Measurements from ENCODE around the gene PKD2.
"Not testable (repeated sequence)": the region's sequence is repeated elsewhere in the genome, so short reads cannot be mapped to it uniquely, and the experiment has no call there.

DNA sequence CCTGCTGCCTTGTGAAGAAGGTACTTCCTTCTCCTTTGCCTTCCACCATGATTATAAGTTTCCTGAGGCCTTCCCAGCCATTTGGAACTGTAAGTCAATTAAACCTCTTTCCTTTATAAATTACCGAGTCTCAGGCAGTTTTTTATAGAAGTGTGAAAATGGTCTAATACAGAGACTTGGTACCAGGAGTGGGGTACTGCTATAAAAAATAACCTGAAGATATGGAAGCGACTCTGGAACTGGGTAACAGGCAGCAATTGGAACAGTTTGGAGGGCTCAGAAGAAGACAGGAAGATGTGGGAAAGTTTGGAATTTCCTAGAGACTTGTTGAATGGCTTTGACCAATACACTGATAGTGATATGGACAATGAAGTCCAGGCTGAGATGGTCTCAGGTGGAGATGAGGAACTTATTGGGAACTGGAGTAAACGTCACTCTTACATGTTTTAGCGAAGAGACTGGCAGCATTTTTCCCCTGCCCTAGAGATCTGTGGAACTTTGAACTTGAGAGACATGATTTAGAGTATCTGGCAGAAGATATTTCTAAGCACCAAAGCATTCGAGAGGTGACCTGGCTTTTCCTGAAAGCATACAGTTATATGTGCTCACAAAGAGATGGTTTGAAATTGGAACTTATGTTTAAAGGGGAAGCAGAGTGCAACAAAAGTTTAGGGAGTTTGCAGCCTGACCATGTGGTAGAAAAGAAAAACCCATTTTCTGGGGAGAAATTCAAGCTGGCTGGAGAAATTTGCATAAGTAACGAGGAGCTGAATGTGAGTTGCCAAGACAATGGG lies 18.6 kb downstream of the PKD2 start:
- TF ChIP-seq POLR2A (IDR thresholded peaks at IDR 0.05): not testable (repeated sequence)
- TF ChIP-seq, protein P1, sequence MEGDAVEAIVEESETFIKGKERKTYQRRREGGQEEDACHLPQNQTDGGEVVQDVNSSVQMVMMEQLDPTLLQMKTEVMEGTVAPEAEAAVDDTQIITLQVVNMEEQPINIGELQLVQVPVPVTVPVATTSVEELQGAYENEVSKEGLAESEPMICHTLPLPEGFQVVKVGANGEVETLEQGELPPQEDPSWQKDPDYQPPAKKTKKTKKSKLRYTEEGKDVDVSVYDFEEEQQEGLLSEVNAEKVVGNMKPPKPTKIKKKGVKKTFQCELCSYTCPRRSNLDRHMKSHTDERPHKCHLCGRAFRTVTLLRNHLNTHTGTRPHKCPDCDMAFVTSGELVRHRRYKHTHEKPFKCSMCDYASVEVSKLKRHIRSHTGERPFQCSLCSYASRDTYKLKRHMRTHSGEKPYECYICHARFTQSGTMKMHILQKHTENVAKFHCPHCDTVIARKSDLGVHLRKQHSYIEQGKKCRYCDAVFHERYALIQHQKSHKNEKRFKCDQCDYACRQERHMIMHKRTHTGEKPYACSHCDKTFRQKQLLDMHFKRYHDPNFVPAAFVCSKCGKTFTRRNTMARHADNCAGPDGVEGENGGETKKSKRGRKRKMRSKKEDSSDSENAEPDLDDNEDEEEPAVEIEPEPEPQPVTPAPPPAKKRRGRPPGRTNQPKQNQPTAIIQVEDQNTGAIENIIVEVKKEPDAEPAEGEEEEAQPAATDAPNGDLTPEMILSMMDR (IDR thresholded peaks at IDR 0.05): not testable (repeated sequence)

Measured in adrenal gland (tissue), 5 donors.